Panc1 (cell line): ENCODE data around the gene SLCO3A1. TPM values are rescaled to one million over a fixed set of nuclear protein-coding genes. Genes with fewer than 3 reads are reported as not detected.

ENCODE experiments used
- ATAC-seq: fragments of 200-7000 bp; cut with Tn5 transposase; 2 replicates; pipeline ENCODE4 v1.9.1; 2020; ENCODE audit warnings: mild to moderate bottlenecking, moderate library complexity
- BruUV-seq: library from RNA; stranded (reverse); fragments of 400-500 nt; replicated peaks from 2 replicates; lab custom pipeline; 2021; lab: Mats Ljungman, UMichigan
- CTCF ChIA-PET: fragments of 300-600 bp; sonication (Branson Sonifier 250); formaldehyde crosslinking; loops from one replicate; lab custom pipeline; 2022; ENCODE audit warnings: antibody characterized with exemption; lab: Charles Lee
- POLR2A ChIA-PET: fragments of 300-600 bp; sonication (Branson Sonifier 250); formaldehyde crosslinking; loops from one replicate; lab custom pipeline; 2022; ENCODE audit warnings: antibody characterized with exemption; lab: Charles Lee
- DNase-seq: peaks from one replicate; pipeline ENCODE4 v3.0.0-alpha.2; 2010; ENCODE audit warnings: low read depth, low spot score
- H3K27ac ChIP-seq: 2 replicates; pipeline ENCODE4 v1.5.1; 2011; ENCODE audit warnings: mild to moderate bottlenecking, low read length, inconsistent platforms
- H3K27me3 ChIP-seq: fragments of 200-500 bp; sonication (Bioruptor generic); 2 replicates; pipeline ENCODE4 v1.6.0; 2014; ENCODE audit warnings: low read length, inconsistent platforms; ENCODE audit not compliant: control insufficient read depth, insufficient read depth
- H3K36me3 ChIP-seq: fragments of 200-500 bp; sonication (Bioruptor generic); 2 replicates; pipeline ENCODE4 v1.5.1; 2014; ENCODE audit warnings: inconsistent platforms, mild to moderate bottlenecking, low read length, moderate library complexity; ENCODE audit not compliant: control insufficient read depth, insufficient read depth
- H3K4me1 ChIP-seq: 2 replicates; pipeline ENCODE4 v1.5.1; 2011; ENCODE audit warnings: inconsistent platforms, mild to moderate bottlenecking, low read length, moderate library complexity; ENCODE audit not compliant: control insufficient read depth, insufficient read depth
- H3K4me3 ChIP-seq, 2 experiments: 2 replicates each; pipeline ENCODE4 v1.5.1; 2011 to 2012; ENCODE audit warnings: low read depth in 2 of 2, low read length in 2 of 2, mild to moderate bottlenecking in 2 of 2, inconsistent platforms in 1 of 2, moderate library complexity in 1 of 2
- H3K9me3 ChIP-seq: fragments of 200-500 bp; sonication (Bioruptor generic); 2 replicates; pipeline ENCODE4 v1.5.1; 2014; ENCODE audit warnings: low read depth, mild to moderate bottlenecking, inconsistent platforms, low read length, moderate library complexity; ENCODE audit not compliant: control insufficient read depth, insufficient read depth
- POLR2AphosphoS5 ChIP-seq: IDR thresholded peaks from 2 replicates; pipeline ENCODE4 v1.6.1; 2012; ENCODE audit warnings: mild to moderate bottlenecking, low read depth, low read length, moderate library complexity
- SIN3A ChIP-seq: IDR thresholded peaks from 2 replicates; pipeline ENCODE4 v1.6.1; 2012; ENCODE audit warnings: low read depth, mild to moderate bottlenecking, low read length, moderate library complexity, borderline replicate concordance; ENCODE audit not compliant: insufficient read depth
- TCF7L2 ChIP-seq: IDR thresholded peaks from 2 replicates; pipeline ENCODE4 v1.6.1; 2011; ENCODE audit warnings: mild to moderate bottlenecking, low read depth, low read length, inconsistent platforms
- in situ Hi-C: cut with HindIII; loops from 2 replicates; pipeline ENCODE4 v1.10.0; 2016; ENCODE audit warnings: low sequenced_read_pairs, low pct_unique_long_range_greater_than_20kb
- intact Hi-C: fragments of 100-400 bp; cut with micrococcal nuclease; formaldehyde crosslinking; loops from one replicate; pipeline ENCODE4 v1.10.0; 2022; ENCODE audit not compliant: unreplicated experiment
- total RNA-seq: library from RNA; stranded (reverse); gene quantifications from one replicate; pipeline ENCODE4 v1.2.1, GENCODE V29; 2021; ENCODE audit not compliant: unreplicated experiment
- TF ChIP-seq, protein P1 (sequence below), 2 experiments: IDR thresholded peaks; 2 replicates each; pipeline ENCODE4 v1.6.1; 2011 to 2012; ENCODE audit warnings: low read depth in 2 of 2, control low read depth in 1 of 2, low read length in 1 of 2, mild to moderate bottlenecking in 1 of 2, moderate library complexity in 1 of 2; ENCODE audit not compliant: insufficient read depth in 1 of 2
- TF ChIP-seq, protein P2 (sequence below): fragments of 450-650 bp; IDR thresholded peaks from 2 replicates; pipeline ENCODE4 v1.5.1; 2017; ENCODE audit warnings: mild to moderate bottlenecking

Gene SLCO3A1
- total RNA-seq, 1 experiment from 2014 or later: 20.6 TPM

DNA sequence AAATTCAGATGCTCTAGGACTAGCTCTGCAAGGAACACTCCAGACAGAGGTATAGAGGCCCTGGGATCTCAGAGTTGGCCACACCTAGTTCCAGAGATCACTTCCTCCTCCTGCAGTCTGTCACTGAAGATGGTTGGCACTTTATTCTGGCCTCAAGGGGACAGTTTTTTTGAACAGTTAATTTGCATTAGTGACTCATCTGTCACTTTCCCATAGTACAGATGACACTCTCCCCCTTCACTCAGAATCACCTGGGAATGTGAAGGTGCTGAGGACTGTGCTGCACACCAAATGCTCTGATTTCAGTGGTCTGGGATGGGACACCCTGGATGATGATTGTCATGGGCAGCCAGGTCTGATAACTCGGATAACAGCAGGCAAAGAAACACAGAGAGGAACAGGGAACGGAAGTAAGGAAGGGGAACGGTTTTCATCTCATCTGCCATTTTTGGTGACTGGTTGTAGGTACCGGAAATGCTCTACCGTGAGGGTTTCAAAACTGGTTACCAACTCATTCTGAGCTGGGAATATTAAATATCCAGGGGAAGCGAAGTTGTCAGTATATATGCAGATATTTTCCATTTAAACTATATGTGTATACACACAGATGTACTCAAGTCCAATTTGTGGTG lies 307.6 kb downstream of the SLCO3A1 start:
- BruUV-seq: no TSS peak
- ATAC-seq: no peak
- intact Hi-C loops: no loop called here

DNA sequence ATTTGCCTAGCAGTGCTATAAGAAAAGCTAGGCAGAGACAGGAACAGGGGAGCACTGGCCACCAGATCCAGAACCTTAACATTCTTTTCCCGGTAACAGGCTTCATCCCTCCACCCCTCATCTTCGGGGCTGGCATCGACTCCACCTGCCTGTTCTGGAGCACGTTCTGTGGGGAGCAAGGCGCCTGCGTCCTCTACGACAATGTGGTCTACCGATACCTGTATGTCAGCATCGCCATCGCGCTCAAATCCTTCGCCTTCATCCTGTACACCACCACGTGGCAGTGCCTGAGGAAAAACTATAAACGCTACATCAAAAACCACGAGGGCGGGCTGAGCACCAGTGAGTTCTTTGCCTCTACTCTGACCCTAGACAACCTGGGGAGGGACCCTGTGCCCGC lies 309.1 kb downstream of the SLCO3A1 start:
- H3K27me3 ChIP-seq: no peaks in the 10 kb centered on the region
- H3K36me3 ChIP-seq: no peaks in the 10 kb centered on the region
- ChIA-PET CTCF (interaction anchor here (0.7 kb wide), 1 partner anchor 747 kb away, joined by 14 read pairs; no protein-coding TSS in a partner anchor), POLR2A (no interaction called here)
- intact Hi-C loops (no loop called here), in situ Hi-C loops (no loop called here)
- no peaks in the 10 kb centered on the region for H3K4me1 ChIP-seq
- no peaks in the 10 kb centered on the region for H3K9me3 ChIP-seq
- DNase-seq: no peak
- BruUV-seq: no TSS peak
- ATAC-seq: no peak
- H3K27ac ChIP-seq: no peak overlapping the region
- no peak overlapping the region for H3K4me3 ChIP-seq
- TF ChIP-seq, protein P1, sequence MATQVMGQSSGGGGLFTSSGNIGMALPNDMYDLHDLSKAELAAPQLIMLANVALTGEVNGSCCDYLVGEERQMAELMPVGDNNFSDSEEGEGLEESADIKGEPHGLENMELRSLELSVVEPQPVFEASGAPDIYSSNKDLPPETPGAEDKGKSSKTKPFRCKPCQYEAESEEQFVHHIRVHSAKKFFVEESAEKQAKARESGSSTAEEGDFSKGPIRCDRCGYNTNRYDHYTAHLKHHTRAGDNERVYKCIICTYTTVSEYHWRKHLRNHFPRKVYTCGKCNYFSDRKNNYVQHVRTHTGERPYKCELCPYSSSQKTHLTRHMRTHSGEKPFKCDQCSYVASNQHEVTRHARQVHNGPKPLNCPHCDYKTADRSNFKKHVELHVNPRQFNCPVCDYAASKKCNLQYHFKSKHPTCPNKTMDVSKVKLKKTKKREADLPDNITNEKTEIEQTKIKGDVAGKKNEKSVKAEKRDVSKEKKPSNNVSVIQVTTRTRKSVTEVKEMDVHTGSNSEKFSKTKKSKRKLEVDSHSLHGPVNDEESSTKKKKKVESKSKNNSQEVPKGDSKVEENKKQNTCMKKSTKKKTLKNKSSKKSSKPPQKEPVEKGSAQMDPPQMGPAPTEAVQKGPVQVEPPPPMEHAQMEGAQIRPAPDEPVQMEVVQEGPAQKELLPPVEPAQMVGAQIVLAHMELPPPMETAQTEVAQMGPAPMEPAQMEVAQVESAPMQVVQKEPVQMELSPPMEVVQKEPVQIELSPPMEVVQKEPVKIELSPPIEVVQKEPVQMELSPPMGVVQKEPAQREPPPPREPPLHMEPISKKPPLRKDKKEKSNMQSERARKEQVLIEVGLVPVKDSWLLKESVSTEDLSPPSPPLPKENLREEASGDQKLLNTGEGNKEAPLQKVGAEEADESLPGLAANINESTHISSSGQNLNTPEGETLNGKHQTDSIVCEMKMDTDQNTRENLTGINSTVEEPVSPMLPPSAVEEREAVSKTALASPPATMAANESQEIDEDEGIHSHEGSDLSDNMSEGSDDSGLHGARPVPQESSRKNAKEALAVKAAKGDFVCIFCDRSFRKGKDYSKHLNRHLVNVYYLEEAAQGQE (IDR thresholded peaks at IDR 0.05; ENCODE audit: insufficient read depth in 1 of 2, low read depth in 2 of 2, low read length in 1 of 2): no peak
- TF ChIP-seq POLR2AphosphoS5: no peak
- TF ChIP-seq TCF7L2: no peak
- TF ChIP-seq SIN3A: no peak
- TF ChIP-seq, protein P2, sequence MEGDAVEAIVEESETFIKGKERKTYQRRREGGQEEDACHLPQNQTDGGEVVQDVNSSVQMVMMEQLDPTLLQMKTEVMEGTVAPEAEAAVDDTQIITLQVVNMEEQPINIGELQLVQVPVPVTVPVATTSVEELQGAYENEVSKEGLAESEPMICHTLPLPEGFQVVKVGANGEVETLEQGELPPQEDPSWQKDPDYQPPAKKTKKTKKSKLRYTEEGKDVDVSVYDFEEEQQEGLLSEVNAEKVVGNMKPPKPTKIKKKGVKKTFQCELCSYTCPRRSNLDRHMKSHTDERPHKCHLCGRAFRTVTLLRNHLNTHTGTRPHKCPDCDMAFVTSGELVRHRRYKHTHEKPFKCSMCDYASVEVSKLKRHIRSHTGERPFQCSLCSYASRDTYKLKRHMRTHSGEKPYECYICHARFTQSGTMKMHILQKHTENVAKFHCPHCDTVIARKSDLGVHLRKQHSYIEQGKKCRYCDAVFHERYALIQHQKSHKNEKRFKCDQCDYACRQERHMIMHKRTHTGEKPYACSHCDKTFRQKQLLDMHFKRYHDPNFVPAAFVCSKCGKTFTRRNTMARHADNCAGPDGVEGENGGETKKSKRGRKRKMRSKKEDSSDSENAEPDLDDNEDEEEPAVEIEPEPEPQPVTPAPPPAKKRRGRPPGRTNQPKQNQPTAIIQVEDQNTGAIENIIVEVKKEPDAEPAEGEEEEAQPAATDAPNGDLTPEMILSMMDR: no peak

More for the DNA sequence above, 307.6 kb downstream of the SLCO3A1 start:
- Histone ChIP-seq H3K4me1 (no peaks in the 10 kb centered on the region), H3K36me3 (no peaks in the 10 kb centered on the region), H3K9me3 (no peaks in the 10 kb centered on the region), H3K27me3 (no peaks in the 10 kb centered on the region), H3K4me3 (no peak overlapping the region), H3K27ac (no peak overlapping the region)
- TF ChIP-seq SIN3A (no peak), TCF7L2 (no peak), POLR2AphosphoS5 (no peak)
- TF ChIP-seq, protein P1 (IDR thresholded peaks at IDR 0.05; ENCODE audit: insufficient read depth in 1 of 2, low read depth in 2 of 2, low read length in 1 of 2): no peak
- TF ChIP-seq, protein P2: no peak
- ChIA-PET POLR2A (no interaction called here), CTCF (no interaction called here)
- DNase-seq: no peak
- in situ Hi-C loops: no loop called here
